T-cell (primary cell): ENCODE measurements around the gene PTPRC. TPM values are rescaled to one million over a fixed set of nuclear protein-coding genes. Genes with fewer than 3 reads are reported as not detected.

Experiments used
- ATAC-seq, 4 experiments: fragments of 200-7000 bp in 3 of 4; fragments of 150-1000 bp in 1 of 4; cut with Tn5 transposase; replicated peaks in 1 of 4; 1 replicate in 3 of 4; 2 replicates in 1 of 4; pipeline ENCODE4 v1.10.0; 2021; ENCODE audit warnings: moderate library complexity in 3 of 4, mild to moderate bottlenecking in 2 of 4, moderate number of reproducible peaks in 1 of 4
- CTCF ChIA-PET, 2 donors: fragments of 300-600 bp; sonication (Branson Sonifier 250); formaldehyde crosslinking; loops; one replicate each; lab custom pipeline; 2022; ENCODE audit warnings: antibody characterized with exemption in 2 of 2; lab: Charles Lee
- POLR2A ChIA-PET, 2 donors: fragments of 300-600 bp; sonication (Branson Sonifier 250); formaldehyde crosslinking; loops; one replicate each; lab custom pipeline; 2022; ENCODE audit warnings: antibody characterized with exemption in 2 of 2; lab: Charles Lee
- DNase-seq, 35 experiments: peaks; one replicate each; pipeline versions ENCODE4 v3.0.0 to v3.0.0-alpha.2; 2013 to 2023
- H3K27ac ChIP-seq: one replicate; pipeline ENCODE4 v1.5.1; 2013; ENCODE audit warnings: low read length
- H3K27me3 ChIP-seq, 2 experiments: replicated peaks in 1 of 2; 1 replicate in 1 of 2; 2 replicates in 1 of 2; pipeline versions ENCODE4 v1.6.1 to v1.7.0; 2013; ENCODE audit warnings: low read length in 1 of 2, mixed read lengths in 1 of 2; ENCODE audit not compliant: control insufficient read depth in 2 of 2, insufficient read depth in 2 of 2; ENCODE audit errors: extremely low read depth in 1 of 2
- H3K36me3 ChIP-seq, 2 donors: 1 replicate in 1 of 2; 2 replicates in 1 of 2; pipeline versions ENCODE4 v1.6.1 to v1.7.0; 2013; ENCODE audit warnings: low read length in 1 of 2; ENCODE audit not compliant: control insufficient read depth in 2 of 2, insufficient read depth in 1 of 2; ENCODE audit errors: extremely low read depth in 1 of 2
- H3K4me1 ChIP-seq, 2 experiments: 1 replicate in 1 of 2; 2 replicates in 1 of 2; pipeline versions ENCODE4 v1.6.1 to v1.7.0; 2013; ENCODE audit warnings: low read length in 2 of 2, mixed read lengths in 1 of 2; ENCODE audit not compliant: insufficient read depth in 2 of 2, control insufficient read depth in 1 of 2; ENCODE audit errors: extremely low read depth in 1 of 2
- H3K4me3 ChIP-seq, 2 donors: 1 replicate in 1 of 2; 2 replicates in 1 of 2; pipeline versions ENCODE4 v1.5.1 to v1.7.0; 2013; ENCODE audit warnings: mild to moderate bottlenecking in 2 of 2, low read length in 1 of 2, moderate library complexity in 1 of 2; ENCODE audit not compliant: control insufficient read depth in 1 of 2; ENCODE audit errors: extremely low read depth in 1 of 2
- H3K9me3 ChIP-seq: 2 replicates; pipeline ENCODE4 v1.7.0; 2013
- H3K27ac Mint-ChIP-seq, 2 donors: one replicate each; pipeline ENCODE4 v1.8.0; 2020 to 2021; ENCODE audit warnings: mild to moderate bottlenecking in 2 of 2, mixed read lengths in 2 of 2
- H3K27me3 Mint-ChIP-seq, 2 donors: one replicate each; pipeline ENCODE4 v1.8.0; 2021 to 2022; ENCODE audit warnings: mixed read lengths in 2 of 2
- H3K36me3 Mint-ChIP-seq: one replicate; pipeline ENCODE4 v1.8.0; 2021; ENCODE audit warnings: mixed read lengths
- H3K4me1 Mint-ChIP-seq, 3 donors: one replicate each; pipeline ENCODE4 v1.8.0; 2020 to 2022; ENCODE audit warnings: mixed read lengths in 3 of 3, mild to moderate bottlenecking in 1 of 3
- H3K4me3 Mint-ChIP-seq, 3 donors: one replicate each; pipeline ENCODE4 v1.8.0; 2020 to 2022; ENCODE audit warnings: mild to moderate bottlenecking in 3 of 3, mixed read lengths in 3 of 3, moderate library complexity in 3 of 3
- H3K9me3 Mint-ChIP-seq, 3 donors: one replicate each; pipeline ENCODE4 v1.8.0; 2020 to 2022; ENCODE audit warnings: mixed read lengths in 3 of 3
- WGBS: methylation state at CpG from one replicate; pipeline ENCODE4 v1.1.5; 2013; ENCODE audit warnings: missing lambda C conversion rate; ENCODE audit not compliant: insufficient coverage; 5-methylcytosine and 5-hydroxymethylcytosine counted together
- total RNA-seq, 35 experiments: library from RNA in 6 of 35; stranded (reverse) in 6 of 35; fragments of 120-200 nt in 1 of 35; gene quantifications; one replicate each; pipeline versions ENCODE4 v1.2.1 to v1.2.4 and lab custom pipeline; 2013 to 2026

PTPRC gene
- total RNA-seq, 5 donors from 2014 or later (not counting 1 experiment from before 2014, with no cell fraction given), result 674 to 984 (median 781) TPM

- Histone ChIP-seq H3K27me3 (no peaks in the 10 kb centered on the region), H3K9me3 (no peaks in the 10 kb centered on the region), H3K36me3 (no peaks in the 10 kb centered on the region), H3K4me3 (peak overlapping the region in 1 of 2 donors; percentile 38), H3K4me1 (peaks cover 61 to 62% of the 10 kb centered on the region in 2 experiments), H3K27ac (peak overlapping the region; percentile 81)
- ChIA-PET POLR2A (interaction anchor here (0.7 to 7.2 kb wide), 11 partner anchors 9 to 100 kb away, joined by 3 to 86 read pairs (median 5); partner anchors contain the start of gene PTPRC (in 1 of the 2)), CTCF (interaction anchor here (0.7 to 3.4 kb wide), 12 partner anchors 8 to 68 kb away, joined by 3 to 19 read pairs (median 4); no protein-coding TSS in a partner anchor)
- Mint-ChIP-seq H3K9me3 (no peaks in the 10 kb centered on the region), H3K4me1 (peaks cover 82 to 93% (median 93%) of the 10 kb centered on the region in 3 donors), H3K4me3 (peak overlapping the region; percentile 63 to 81 (median 70)), H3K27ac (peak overlapping the region; percentile 98 to 100), H3K27me3 (no peaks in the 10 kb centered on the region), H3K36me3 (no peaks in the 10 kb centered on the region)
- peak; percentile 18 to 46 (median 40) for ATAC-seq
- no CpG with 5 or more reads among the region's 5 CpGs for WGBS
- peak in 1 of 35 experiments; percentile 51 for DNase-seq
Measured at GRCh38 chr1:198619375-198620140, 19.3 kb upstream of the PTPRC start.

- Histone ChIP-seq H3K27me3 (no peaks in the 10 kb centered on the region), H3K27ac (peak overlapping the region; percentile 81), H3K4me3 (peak overlapping the region in 1 of 2 donors; percentile 38), H3K9me3 (no peaks in the 10 kb centered on the region), H3K36me3 (no peaks in the 10 kb centered on the region), H3K4me1 (peaks cover 60 to 63% of the 10 kb centered on the region in 2 experiments)
- CTCF ChIA-PET, result interaction anchor here (0.7 to 3.4 kb wide), 18 partner anchors 9 to 97 kb away, joined by 3 to 19 read pairs (median 8); no protein-coding TSS in a partner anchor
- H3K4me3 Mint-ChIP-seq, result peak overlapping the region; percentile 68 to 81 (median 70)
- no CpG with 5 or more reads among the region's 3 CpGs for WGBS
- no peak for ATAC-seq
- H3K36me3 Mint-ChIP-seq, result no peaks in the 10 kb centered on the region
- POLR2A ChIA-PET, result interaction anchor here (0.7 to 7.2 kb wide), 9 partner anchors 10 to 64 kb away, joined by 3 to 86 read pairs (median 6); partner anchors contain the start of gene PTPRC (in 1 of the 2)
- no peak for DNase-seq
- H3K9me3 Mint-ChIP-seq, result no peaks in the 10 kb centered on the region
- H3K4me1 Mint-ChIP-seq, result peaks cover 83 to 93% (median 93%) of the 10 kb centered on the region in 3 donors
- peak overlapping the region; percentile 98 to 100 for H3K27ac Mint-ChIP-seq
- no peaks in the 10 kb centered on the region for H3K27me3 Mint-ChIP-seq
Measured at GRCh38 chr1:198620218-198620617, 18.6 kb upstream of the PTPRC start.

- Histone ChIP-seq H3K4me3 (peak overlapping the region; percentile 38 to 66), H3K36me3 (no peaks in the 10 kb centered on the region), H3K9me3 (no peaks in the 10 kb centered on the region), H3K4me1 (peaks cover 54 to 63% of the 10 kb centered on the region in 2 experiments), H3K27me3 (no peaks in the 10 kb centered on the region), H3K27ac (peak overlapping the region; percentile 81)
- peaks cover 0 to 2% (median 0%) of the 10 kb centered on the region in 3 donors for H3K9me3 Mint-ChIP-seq
- ChIA-PET POLR2A (interaction anchor here (0.6 to 7.2 kb wide), 23 partner anchors 8 to 102 kb away, joined by 3 to 86 read pairs (median 4); partner anchors contain the start of gene PTPRC (in 1 of the 2)), CTCF (interaction anchor here (0.7 to 3.4 kb wide), 27 partner anchors 10 to 102 kb away, joined by 3 to 19 read pairs (median 6); no protein-coding TSS in a partner anchor)
- peak overlapping the region; percentile 98 to 100 for H3K27ac Mint-ChIP-seq
- peak; percentile 82 to 85 (median 83) for ATAC-seq
- peaks cover 83 to 93% (median 93%) of the 10 kb centered on the region in 3 donors for H3K4me1 Mint-ChIP-seq
- no peaks in the 10 kb centered on the region for H3K27me3 Mint-ChIP-seq
- H3K36me3 Mint-ChIP-seq, result peaks cover under 1% of the 10 kb centered on the region
- peak; percentile 42 to 83 (median 56) for DNase-seq
- H3K4me3 Mint-ChIP-seq, result peak overlapping the region; percentile 68 to 81 (median 70)
- WGBS, result 0% methylated on average over 5 of the region's 10 CpGs
Measured at GRCh38 chr1:198620951-198621824, 17.7 kb upstream of the PTPRC start.

GRCh38 chr1:198622001-198622400 lies 16.8 kb upstream of the PTPRC start:
- H3K27me3 ChIP-seq, result no peaks in the 10 kb centered on the region
- no peaks in the 10 kb centered on the region for H3K36me3 ChIP-seq
- WGBS, result 0% methylated on average over 1 of the region's 1 CpG
- CTCF ChIA-PET, result interaction anchor here (0.8 to 3.4 kb wide), 18 partner anchors 9 to 102 kb away, joined by 3 to 16 read pairs (median 6); no protein-coding TSS in a partner anchor
- H3K27me3 Mint-ChIP-seq, result no peaks in the 10 kb centered on the region
- DNase-seq (no peak), ATAC-seq (no peak)
- POLR2A ChIA-PET, result interaction anchor here (0.6 to 7.2 kb wide), 15 partner anchors 11 to 97 kb away, joined by 3 to 86 read pairs (median 3); partner anchors contain the start of gene PTPRC (in 1 of the 2)
- H3K4me1 Mint-ChIP-seq, result peaks cover 91 to 97% (median 95%) of the 10 kb centered on the region in 3 donors
- no peaks in the 10 kb centered on the region for H3K9me3 ChIP-seq
- peaks cover 4% of the 10 kb centered on the region for H3K36me3 Mint-ChIP-seq
- peak overlapping the region; percentile 81 for H3K27ac ChIP-seq
- H3K27ac Mint-ChIP-seq, result peak overlapping the region; percentile 98 to 100
- H3K4me1 ChIP-seq, result peaks cover 60 to 65% of the 10 kb centered on the region in 2 experiments
- peaks cover 0 to 7% (median 0%) of the 10 kb centered on the region in 3 donors for H3K9me3 Mint-ChIP-seq
- peak overlapping the region; percentile 68 to 81 (median 70) for H3K4me3 Mint-ChIP-seq
- peak overlapping the region in 1 of 2 donors; percentile 38 for H3K4me3 ChIP-seq

GRCh38 chr1:198623752-198624647 lies 14.8 kb upstream of the PTPRC start:
- Mint-ChIP-seq H3K9me3 (peaks cover 0 to 7% (median 0%) of the 10 kb centered on the region in 3 donors), H3K36me3 (peaks cover 4% of the 10 kb centered on the region), H3K27ac (peak overlapping the region; percentile 98 to 100), H3K27me3 (no peaks in the 10 kb centered on the region), H3K4me3 (peak overlapping the region in 2 of 3 donors; percentile 25 to 50), H3K4me1 (peaks cover 97 to 99% (median 98%) of the 10 kb centered on the region in 3 donors)
- Histone ChIP-seq H3K9me3 (no peaks in the 10 kb centered on the region), H3K27ac (peak overlapping the region; percentile 81), H3K27me3 (no peaks in the 10 kb centered on the region), H3K4me3 (no peak overlapping the region), H3K36me3 (no peaks in the 10 kb centered on the region), H3K4me1 (peaks cover 60 to 80% of the 10 kb centered on the region in 2 experiments)
- ATAC-seq (no peak), DNase-seq (no peak)
- WGBS, result 0% methylated on average over 1 of the region's 4 CpGs
- ChIA-PET CTCF (interaction anchor here in 1 of 2 donors (0.6 to 1.6 kb wide), 4 partner anchors 12 to 329 kb away, joined by 4 to 7 read pairs (median 6); no protein-coding TSS in a partner anchor), POLR2A (interaction anchor here (0.6 to 7.2 kb wide), 7 partner anchors 11 to 94 kb away, joined by 3 to 86 read pairs (median 4); partner anchors contain the start of gene PTPRC (in 1 of the 2))
